Fibroblast of pulmonary artery (primary cell): ENCODE results near the gene MRPL22.

Experiments used
- DNase-seq: peaks from one replicate; pipeline ENCODE4 v3.0.0-alpha.2; 2010; ENCODE audit warnings: low read depth
- H3K4me3 ChIP-seq: replicated peaks from 2 replicates; pipeline ENCODE4 v1.5.1; 2011; ENCODE audit warnings: low read depth, mild to moderate bottlenecking, control low read depth, low read length, moderate library complexity
- CTCF ChIP-seq: IDR thresholded peaks from 2 replicates; pipeline ENCODE4 v1.5.1; 2011; ENCODE audit warnings: mild to moderate bottlenecking, control low read depth, low read length, inconsistent platforms; ENCODE audit errors: missing control alignments

MRPL22 gene

GRCh38 chr5:154943527-154943926 is 2.7 kb downstream of the MRPL22 start:
- no peak for TF ChIP-seq CTCF
- H3K4me3 ChIP-seq, result no peak overlapping the region
- no peak for DNase-seq

- TF ChIP-seq CTCF, result no peak
- no peak overlapping the region for H3K4me3 ChIP-seq
- no peak for DNase-seq
These were observed 3.8 kb downstream of the MRPL22 start for GRCh38 chr5:154944716-154945115.

- TF ChIP-seq CTCF, result peak; percentile 62
- peak; percentile 57 for DNase-seq
- H3K4me3 ChIP-seq, result no peak overlapping the region
These were observed 4.9 kb downstream of the MRPL22 start for GRCh38 chr5:154945695-154946301.

- TF ChIP-seq CTCF, result no peak
- DNase-seq, result no peak
- no peak overlapping the region for H3K4me3 ChIP-seq
These were observed 6.9 kb downstream of the MRPL22 start for GRCh38 chr5:154947778-154948177.

- no peak for TF ChIP-seq CTCF
- DNase-seq, result no peak
- no peak overlapping the region for H3K4me3 ChIP-seq
These were observed 7.4 kb downstream of the MRPL22 start for GRCh38 chr5:154948313-154948712.

- no peak overlapping the region for H3K4me3 ChIP-seq
- no peak for DNase-seq
- TF ChIP-seq CTCF, result no peak
These were observed 8.9 kb downstream of the MRPL22 start for GRCh38 chr5:154949781-154950180.

- no peak for DNase-seq
- H3K4me3 ChIP-seq, result no peak overlapping the region
- no peak for TF ChIP-seq CTCF
These were observed 15.8 kb downstream of the MRPL22 start for GRCh38 chr5:154956712-154957111.
